ENCODE measurements around the gene GLP2R.

GLP2R gene

GRCh38 chr17:9912121-9913099 is 86.7 kb downstream of the GLP2R start:
- H3K4me3 ChIP-seq (replicated peaks; ENCODE audit: insufficient read depth, low read length), result no peak overlapping the region
- DNase-seq (ENCODE audit: low read depth in 1 of 2, low spot score in 1 of 2), result no peak
- H3K27me3 ChIP-seq (ENCODE audit: insufficient read depth, poor library complexity, severe bottlenecking), result no peaks in the 10 kb centered on the region
- no peak overlapping the region for H3K27ac ChIP-seq (replicated peaks)
- TF ChIP-seq POLR2AphosphoS5 (IDR thresholded peaks at IDR 0.05; ENCODE audit: low read depth) (no peak), REST (IDR thresholded peaks at IDR 0.05; ENCODE audit: insufficient replicate concordance, low read depth) (no peak), GABPA (IDR thresholded peaks at IDR 0.05; ENCODE audit: low read depth) (no peak), CTCF (IDR thresholded peaks at IDR 0.05; ENCODE audit: insufficient read depth, low read length) (no peak), SPI1 (IDR thresholded peaks at IDR 0.05; ENCODE audit: borderline replicate concordance, low read depth) (no peak)

- no peak for DNase-seq (ENCODE audit: low read depth in 1 of 2, low spot score in 1 of 2)
- Histone ChIP-seq H3K27ac (replicated peaks) (no peak overlapping the region), H3K27me3 (ENCODE audit: insufficient read depth, poor library complexity, severe bottlenecking) (no peaks in the 10 kb centered on the region), H3K4me3 (replicated peaks; ENCODE audit: insufficient read depth, low read length) (no peak overlapping the region)
- TF ChIP-seq CTCF (IDR thresholded peaks at IDR 0.05; ENCODE audit: insufficient read depth, low read length) (no peak), POLR2AphosphoS5 (IDR thresholded peaks at IDR 0.05; ENCODE audit: low read depth) (no peak), REST (IDR thresholded peaks at IDR 0.05; ENCODE audit: insufficient replicate concordance, low read depth) (no peak), GABPA (IDR thresholded peaks at IDR 0.05; ENCODE audit: low read depth) (no peak), SPI1 (IDR thresholded peaks at IDR 0.05; ENCODE audit: borderline replicate concordance, low read depth) (no peak)
Observed at GRCh38 chr17:9913476-9913875, 87.8 kb downstream of the GLP2R start.

- H3K4me3 ChIP-seq (replicated peaks; ENCODE audit: insufficient read depth, low read length), result no peak overlapping the region
- DNase-seq (ENCODE audit: low read depth in 1 of 2, low spot score in 1 of 2), result no peak
- TF ChIP-seq GABPA (IDR thresholded peaks at IDR 0.05; ENCODE audit: low read depth) (no peak), POLR2AphosphoS5 (IDR thresholded peaks at IDR 0.05; ENCODE audit: low read depth) (no peak), CTCF (IDR thresholded peaks at IDR 0.05; ENCODE audit: insufficient read depth, low read length) (no peak), REST (IDR thresholded peaks at IDR 0.05; ENCODE audit: insufficient replicate concordance, low read depth) (no peak), SPI1 (IDR thresholded peaks at IDR 0.05; ENCODE audit: borderline replicate concordance, low read depth) (no peak)
- H3K27ac ChIP-seq (replicated peaks), result no peak overlapping the region
- no peaks in the 10 kb centered on the region for H3K27me3 ChIP-seq (ENCODE audit: insufficient read depth, poor library complexity, severe bottlenecking)
Observed at GRCh38 chr17:9916108-9916507, 90.4 kb downstream of the GLP2R start.
